PC-9 (cell line): ENCODE measurements around the gene BCL3. TPM values are rescaled to one million over a fixed set of nuclear protein-coding genes. Genes with fewer than 3 reads are reported as not detected.
"Not testable (repeated sequence)": the region's sequence is repeated elsewhere in the genome, so short reads cannot be mapped to it uniquely, and the experiment has no call there.

Source experiments
- BruUV-seq: library from RNA; stranded (reverse); fragments of 400-500 nt; replicated peaks from 2 replicates; lab custom pipeline; 2021; lab: Mats Ljungman, UMichigan
- CTCF ChIA-PET: fragments of 300-600 bp; sonication (Branson Sonifier 250); formaldehyde crosslinking; loops from one replicate; lab custom pipeline; 2022; ENCODE audit warnings: antibody characterized with exemption; lab: Charles Lee
- POLR2A ChIA-PET: fragments of 300-600 bp; sonication (Branson Sonifier 250); formaldehyde crosslinking; loops from one replicate; lab custom pipeline; 2022; ENCODE audit warnings: antibody characterized with exemption; ENCODE audit not compliant: unreplicated experiment; lab: Charles Lee
- DNase-seq, 2 experiments: peaks; one replicate each; pipeline versions ENCODE4 v3.0.0 to v3.0.0-alpha.2; 2015 to 2022; ENCODE audit warnings: mixed read lengths in 1 of 2
- H2AFZ ChIP-seq: fragments of 200-600 bp; sonication (generic); 2 replicates; pipeline ENCODE4 v1.8.1; 2017; ENCODE audit warnings: antibody characterized with exemption
- H3F3A ChIP-seq: fragments of 200-600 bp; sonication (generic); 2 replicates; pipeline ENCODE4 v1.8.1; 2017; ENCODE audit warnings: antibody characterized with exemption, mild to moderate bottlenecking, low read depth; ENCODE audit not compliant: insufficient read depth
- H3K27ac ChIP-seq: fragments of 200-600 bp; sonication (generic); 2 replicates; pipeline ENCODE4 v1.6.1; 2016; ENCODE audit warnings: mixed run types
- H3K27me3 ChIP-seq: fragments of 200-600 bp; sonication (generic); 2 replicates; pipeline ENCODE4 v1.6.1; 2016; ENCODE audit warnings: low read depth, mixed run types; ENCODE audit not compliant: insufficient read depth
- H3K36me3 ChIP-seq: fragments of 200-600 bp; sonication (generic); 2 replicates; pipeline ENCODE4 v1.6.1; 2016; ENCODE audit warnings: low read depth, mixed run types
- H3K4me1 ChIP-seq: fragments of 200-600 bp; sonication (generic); replicated peaks from 2 replicates; pipeline ENCODE4 v1.6.1; 2016; ENCODE audit warnings: mixed run types; ENCODE audit not compliant: insufficient read depth
- H3K4me2 ChIP-seq: fragments of 200-600 bp; sonication (generic); 2 replicates; pipeline ENCODE4 v1.6.1; 2017; ENCODE audit warnings: mixed run types
- H3K4me3 ChIP-seq: fragments of 200-600 bp; sonication (generic); 2 replicates; pipeline ENCODE4 v1.6.1; 2016; ENCODE audit warnings: mixed run types
- H3K79me2 ChIP-seq: fragments of 200-600 bp; sonication (generic); 2 replicates; pipeline ENCODE4 v1.6.1; 2017; ENCODE audit warnings: low read depth, mixed run types
- H3K9me2 ChIP-seq: fragments of 200-600 bp; sonication (generic); 2 replicates; pipeline ENCODE4 v1.8.1; 2017; ENCODE audit warnings: mild to moderate bottlenecking; ENCODE audit not compliant: insufficient read depth
- H3K9me3 ChIP-seq: fragments of 200-600 bp; sonication (generic); 2 replicates; pipeline ENCODE4 v1.8.1; 2016; ENCODE audit warnings: low read depth; ENCODE audit not compliant: insufficient read depth
- H4K20me1 ChIP-seq: fragments of 200-600 bp; sonication (generic); 2 replicates; pipeline ENCODE4 v1.8.1; 2017; ENCODE audit not compliant: insufficient read depth
- EZH2 ChIP-seq: fragments of 200-600 bp; sonication (generic); IDR thresholded peaks from 2 replicates; pipeline ENCODE4 v1.8.0; 2017; ENCODE audit warnings: antibody characterized with exemption, low read depth
- intact Hi-C: fragments of 100-400 bp; cut with micrococcal nuclease; formaldehyde crosslinking; loops from one replicate; pipeline ENCODE4 v1.10.0; 2022; ENCODE audit not compliant: unreplicated experiment
- total RNA-seq: library from RNA; stranded (reverse); gene quantifications from 2 replicates; pipeline ENCODE4 v1.2.3, GENCODE V29; 2021
- TF ChIP-seq, protein P1 (sequence below): fragments of 200-600 bp; sonication (generic); conservative IDR thresholded peaks from 2 replicates; pipeline ENCODE4 v1.6.1; 2017; ENCODE audit warnings: mixed run types, antibody characterized with exemption, mild to moderate bottlenecking, moderate library complexity

The BCL3 gene
- total RNA-seq, 1 experiment from 2014 or later: 36.1 TPM

DNA sequence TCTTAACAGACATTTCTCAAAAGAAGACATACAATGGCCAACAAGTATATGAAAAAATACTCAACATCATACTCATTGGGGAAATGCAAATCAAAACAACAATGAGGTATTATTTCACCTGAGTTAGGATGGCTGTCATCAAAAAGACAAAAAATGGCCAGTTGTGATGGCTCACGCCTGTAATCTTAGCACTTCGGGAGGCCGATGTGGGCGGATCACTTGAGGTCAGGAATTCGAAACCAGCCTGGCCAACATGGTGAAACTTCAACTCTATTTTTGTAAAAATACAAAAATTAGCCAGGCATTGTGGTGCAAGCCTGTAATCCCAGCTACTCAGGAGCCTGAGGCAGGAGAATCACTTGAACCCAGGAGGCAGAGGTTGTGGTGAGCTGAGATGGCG is 27.6 kb upstream of the BCL3 start:
- ChIA-PET CTCF (interaction anchor here (0.7 kb wide), 1 partner anchor 86 kb away, joined by 4 read pairs; no protein-coding TSS in a partner anchor), POLR2A (interaction anchor here (0.6 kb wide), 2 partner anchors 29 to 50 kb away, joined by 6 to 26 read pairs; no protein-coding TSS in a partner anchor)
- intact Hi-C loops: no loop called here

DNA sequence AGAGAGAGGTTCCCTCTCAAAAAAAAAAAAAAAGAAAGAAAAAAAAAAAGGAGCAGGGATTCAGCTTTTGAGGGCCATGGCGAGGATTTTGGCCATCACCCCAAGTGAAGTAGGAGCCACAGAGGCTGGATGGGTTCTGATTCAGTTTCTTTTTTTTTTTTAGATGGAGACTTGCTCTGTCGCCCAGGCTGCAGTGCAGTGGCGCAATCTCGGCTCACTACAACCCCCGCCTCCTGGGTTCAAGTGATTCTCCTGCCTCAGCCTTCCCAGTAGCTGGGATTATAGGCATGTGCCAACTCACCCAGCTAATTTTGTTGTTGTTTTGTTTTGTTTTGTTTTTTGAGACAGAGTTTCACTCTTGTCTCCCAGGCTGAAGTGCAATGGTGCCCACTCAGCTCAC is 27.1 kb upstream of the BCL3 start:
- BruUV-seq, H4K20me1 ChIP-seq, H3K9me3 ChIP-seq, H3K27ac ChIP-seq, DNase-seq, H3K4me3 ChIP-seq, H3K27me3 ChIP-seq, H3K4me2 ChIP-seq, H3K36me3 ChIP-seq, H3K79me2 ChIP-seq, intact Hi-C loops, H2AFZ ChIP-seq, H3K9me2 ChIP-seq: not testable (repeated sequence)
- CTCF ChIA-PET: interaction anchor here (0.7 kb wide), 1 partner anchor 86 kb away, joined by 4 read pairs; no protein-coding TSS in a partner anchor
- POLR2A ChIA-PET: interaction anchor here (0.6 kb wide), 2 partner anchors 29 to 50 kb away, joined by 6 to 26 read pairs; no protein-coding TSS in a partner anchor
- H3F3A ChIP-seq: peaks cover 52% of the 10 kb centered on the region
- H3K4me1 ChIP-seq: peaks cover 84% of the 10 kb centered on the region

More for the DNA sequence above, 27.6 kb upstream of the BCL3 start:
- Histone ChIP-seq H3K4me3 (no peak overlapping the region), H4K20me1 (no peaks in the 10 kb centered on the region), H3K27ac (no peak overlapping the region), H2AFZ (no peak overlapping the region), H3K9me2 (no peaks in the 10 kb centered on the region), H3K36me3 (no peaks in the 10 kb centered on the region), H3K27me3 (no peaks in the 10 kb centered on the region), H3F3A (peaks cover 52% of the 10 kb centered on the region), H3K9me3 (no peaks in the 10 kb centered on the region), H3K4me2 (no peak overlapping the region), H3K4me1 (peaks cover 80% of the 10 kb centered on the region), H3K79me2 (no peaks in the 10 kb centered on the region)
- BruUV-seq: no TSS peak
- no peak for DNase-seq
- no peak for TF ChIP-seq EZH2
- TF ChIP-seq, protein P1, sequence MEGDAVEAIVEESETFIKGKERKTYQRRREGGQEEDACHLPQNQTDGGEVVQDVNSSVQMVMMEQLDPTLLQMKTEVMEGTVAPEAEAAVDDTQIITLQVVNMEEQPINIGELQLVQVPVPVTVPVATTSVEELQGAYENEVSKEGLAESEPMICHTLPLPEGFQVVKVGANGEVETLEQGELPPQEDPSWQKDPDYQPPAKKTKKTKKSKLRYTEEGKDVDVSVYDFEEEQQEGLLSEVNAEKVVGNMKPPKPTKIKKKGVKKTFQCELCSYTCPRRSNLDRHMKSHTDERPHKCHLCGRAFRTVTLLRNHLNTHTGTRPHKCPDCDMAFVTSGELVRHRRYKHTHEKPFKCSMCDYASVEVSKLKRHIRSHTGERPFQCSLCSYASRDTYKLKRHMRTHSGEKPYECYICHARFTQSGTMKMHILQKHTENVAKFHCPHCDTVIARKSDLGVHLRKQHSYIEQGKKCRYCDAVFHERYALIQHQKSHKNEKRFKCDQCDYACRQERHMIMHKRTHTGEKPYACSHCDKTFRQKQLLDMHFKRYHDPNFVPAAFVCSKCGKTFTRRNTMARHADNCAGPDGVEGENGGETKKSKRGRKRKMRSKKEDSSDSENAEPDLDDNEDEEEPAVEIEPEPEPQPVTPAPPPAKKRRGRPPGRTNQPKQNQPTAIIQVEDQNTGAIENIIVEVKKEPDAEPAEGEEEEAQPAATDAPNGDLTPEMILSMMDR: no peak

DNA sequence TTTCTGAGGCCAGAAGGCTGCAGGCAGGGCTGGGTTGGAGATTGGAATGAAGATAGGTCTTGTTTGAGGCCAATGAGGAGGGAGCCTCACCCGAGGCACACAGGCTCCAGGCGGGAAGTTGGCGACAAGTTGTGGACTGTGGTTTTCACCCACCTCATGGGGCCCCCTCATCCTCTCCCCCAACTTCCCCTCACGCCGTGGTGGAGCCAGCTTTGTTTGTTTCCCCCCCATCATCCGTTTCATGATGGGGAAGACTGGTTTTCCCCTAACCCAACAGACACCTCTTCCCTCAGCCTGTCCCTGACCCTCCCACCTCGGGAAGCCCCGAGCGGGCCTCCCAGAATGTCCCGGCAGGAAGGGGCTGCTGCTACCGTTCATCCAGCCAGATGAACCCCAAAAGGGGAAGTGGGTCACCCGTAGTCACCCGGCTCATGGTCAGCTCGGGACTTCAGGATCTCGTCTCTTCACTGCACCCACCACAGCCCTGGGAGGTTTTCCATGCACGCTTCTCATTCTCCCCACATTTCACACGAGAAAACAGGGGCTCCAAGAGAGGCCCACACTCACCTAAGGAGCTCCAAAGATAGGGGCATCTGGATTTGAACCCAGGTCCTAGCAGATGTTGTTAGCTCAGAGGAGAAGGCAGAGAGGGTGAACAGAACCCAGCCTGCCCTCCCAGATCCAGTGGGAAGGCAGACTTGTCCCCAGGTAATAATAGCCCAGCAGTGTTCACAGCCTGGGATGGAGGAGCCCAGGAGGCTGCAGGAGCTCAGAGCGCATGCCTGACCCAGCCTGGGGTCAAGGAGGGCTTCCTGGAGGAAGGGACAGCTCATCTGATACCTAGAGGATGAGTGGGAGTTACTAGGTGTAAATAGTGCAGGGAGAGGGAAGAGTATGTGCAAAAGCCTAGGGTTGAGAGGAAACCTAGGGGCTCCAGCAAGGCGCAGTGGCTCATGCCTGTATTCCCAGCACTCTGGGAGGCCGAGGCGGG is 26.1 kb upstream of the BCL3 start:
- Histone ChIP-seq H3K36me3 (no peaks in the 10 kb centered on the region), H3K27me3 (no peaks in the 10 kb centered on the region), H3K79me2 (no peaks in the 10 kb centered on the region), H3K4me1 (peaks cover 81% of the 10 kb centered on the region), H4K20me1 (no peaks in the 10 kb centered on the region), H3K4me2 (no peak overlapping the region), H3K27ac (no peak overlapping the region), H3K9me3 (no peaks in the 10 kb centered on the region), H3F3A (peaks cover 42% of the 10 kb centered on the region), H3K4me3 (no peak overlapping the region), H3K9me2 (no peaks in the 10 kb centered on the region), H2AFZ (no peak overlapping the region)
- intact Hi-C loops: loop anchor here (1.0 kb wide), 1 partner anchor 68 kb away; no protein-coding TSS in a partner anchor
- no peak for TF ChIP-seq EZH2
- TF ChIP-seq, protein P1: no peak
- POLR2A ChIA-PET: interaction anchor here (0.7 kb wide), 1 partner anchor 225 kb away, joined by 5 read pairs; no protein-coding TSS in a partner anchor
- CTCF ChIA-PET: interaction anchor here (0.6 to 2.8 kb wide), 7 partner anchors 31 to 444 kb away, joined by 3 to 12 read pairs (median 4); partner anchors contain the start of gene NECTIN2
- no peak for DNase-seq
- no TSS peak for BruUV-seq
